ENCODE measurements around the gene C16orf78.
"Not testable (repeated sequence)": the region's sequence is repeated elsewhere in the genome, so short reads cannot be mapped to it uniquely, and the experiment has no call there.

The C16orf78 gene

DNA sequence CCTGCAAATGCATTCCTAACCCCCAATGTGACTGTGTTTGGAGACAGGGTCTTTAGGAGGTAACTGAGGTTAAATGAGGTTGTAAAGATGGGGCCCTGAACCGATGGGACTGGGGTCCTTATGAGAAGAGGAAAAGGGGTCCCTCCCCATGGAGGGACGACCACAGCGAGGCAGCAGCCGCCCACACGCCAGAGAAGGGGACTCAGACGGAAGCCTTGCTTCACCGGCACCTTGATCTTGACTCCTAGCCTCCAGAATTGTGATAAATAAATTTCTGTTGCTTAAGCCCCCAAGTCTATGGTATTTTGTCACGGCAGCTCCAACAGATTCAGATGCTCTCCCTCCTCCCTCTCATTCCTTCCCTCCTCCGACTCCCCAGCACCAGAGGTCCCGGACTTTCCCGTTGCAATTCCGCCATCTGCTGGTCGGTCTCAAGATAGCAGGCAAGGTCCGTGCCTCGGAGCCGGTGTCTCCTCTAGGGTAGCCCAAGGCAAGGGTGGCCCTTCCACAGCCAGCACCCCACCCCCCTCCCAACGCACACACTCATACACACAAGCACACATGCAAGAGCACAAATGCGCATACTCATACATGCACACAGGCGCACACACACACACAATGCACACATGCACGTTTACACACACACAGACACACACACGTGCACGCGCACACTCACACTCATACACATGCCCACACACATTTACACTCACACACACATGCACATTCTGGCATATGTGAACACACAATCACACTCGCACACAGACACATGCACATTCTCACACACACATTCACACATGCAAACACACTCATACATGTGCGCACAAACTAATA, 23.1 kb upstream of the C16orf78 start:
- peak; percentile 45 for DNase-seq

- DNase-seq: no peak
These were observed 22.5 kb upstream of the C16orf78 start for GRCh38 chr16:49351096-49351487.

- DNase-seq: peak; percentile 21
These were observed 20.7 kb upstream of the C16orf78 start for GRCh38 chr16:49352892-49353291.

- no peak for DNase-seq
These were observed 19.9 kb upstream of the C16orf78 start for GRCh38 chr16:49353680-49354079.

DNA sequence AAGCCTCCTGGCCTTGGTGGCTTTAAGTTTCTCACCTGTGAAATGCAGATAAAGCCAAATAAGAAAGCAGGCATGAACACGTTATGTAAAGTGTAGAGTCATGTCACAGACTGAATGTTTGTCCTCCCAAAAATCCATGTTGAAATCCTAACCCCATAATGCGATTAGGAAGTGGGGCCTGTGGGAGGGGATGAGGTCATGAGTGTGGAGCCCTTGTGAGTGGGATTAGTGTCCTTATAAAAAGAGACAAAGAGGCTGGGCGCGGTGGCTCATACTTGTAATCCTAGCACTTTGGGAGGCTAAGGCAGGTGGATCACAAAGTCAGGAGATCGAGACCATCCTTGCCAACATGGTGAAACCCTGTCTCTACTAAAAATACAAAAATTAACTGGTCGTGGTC, 19.5 kb upstream of the C16orf78 start:
- no peak for DNase-seq

GRCh38 chr16:49354991-49355390, 18.6 kb upstream of the C16orf78 start:
- no peak for DNase-seq

- DNase-seq: no peak
These were observed 17.5 kb upstream of the C16orf78 start for GRCh38 chr16:49355933-49356665.

- DNase-seq: no peak
These were observed 16.7 kb upstream of the C16orf78 start for GRCh38 chr16:49356728-49357488.

DNA sequence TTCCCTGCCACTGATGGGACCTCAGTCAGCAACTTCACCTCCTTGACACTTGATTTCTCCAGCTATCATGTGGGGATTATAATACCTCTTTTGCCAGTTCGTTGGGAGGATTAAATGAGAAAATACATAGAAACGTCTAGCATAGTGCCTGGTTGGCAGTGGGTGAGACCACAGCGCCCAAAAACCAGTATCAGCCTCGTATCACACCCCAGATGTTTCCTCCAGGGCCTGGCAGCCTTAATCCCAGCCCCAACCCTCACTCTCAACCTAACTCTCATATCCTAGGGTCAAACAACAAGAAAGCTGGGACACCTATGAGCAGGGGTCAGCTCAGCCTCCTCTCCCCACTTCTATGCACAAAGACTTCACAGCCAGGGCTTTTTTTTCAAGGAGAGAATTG, 14.0 kb upstream of the C16orf78 start:
- no peak for DNase-seq

DNA sequence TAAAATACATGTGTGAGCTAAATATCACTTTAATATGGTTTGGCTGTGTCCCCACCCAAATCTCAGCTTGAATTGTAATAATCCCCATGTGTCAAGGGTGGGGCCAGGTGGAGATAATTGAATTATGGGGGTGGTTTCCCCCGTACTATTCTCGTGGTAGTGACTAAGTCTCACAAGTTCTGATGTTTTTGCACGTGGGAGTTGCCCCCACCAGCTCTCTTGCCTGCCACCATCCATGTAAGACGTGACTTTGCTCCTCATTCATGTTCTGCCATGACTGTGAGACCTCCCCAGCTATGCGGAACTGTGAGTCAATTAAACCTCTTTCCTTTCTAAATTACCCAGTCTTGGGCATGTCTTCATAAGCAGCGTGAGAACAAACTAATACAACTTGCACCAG, 11.9 kb upstream of the C16orf78 start:
- not testable (repeated sequence) for DNase-seq

GRCh38 chr16:49362230-49362629, 11.4 kb upstream of the C16orf78 start:
- DNase-seq: no peak

- DNase-seq: no peak
These were observed 7.7 kb upstream of the C16orf78 start for GRCh38 chr16:49365711-49366509.

DNA sequence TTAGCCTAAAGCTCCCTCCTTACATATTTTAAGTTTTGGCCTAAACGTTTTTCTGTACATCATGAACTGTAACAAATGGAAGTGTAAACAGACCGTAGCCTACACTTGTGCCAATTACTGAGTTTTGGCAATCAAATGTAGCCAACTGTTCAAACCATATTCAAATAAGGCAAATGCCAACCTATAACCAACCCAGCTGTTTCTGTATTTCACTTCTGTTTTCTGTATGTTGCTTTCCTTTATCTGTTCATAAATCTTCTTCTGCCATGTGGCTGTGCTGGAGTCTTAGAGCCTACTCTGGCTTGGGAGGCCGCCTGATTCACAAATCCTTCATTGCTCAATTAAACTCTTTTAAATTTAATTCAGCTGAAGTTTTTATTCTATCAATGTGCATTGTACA, 6.9 kb upstream of the C16orf78 start:
- DNase-seq: no peak

GRCh38 chr16:49369651-49370611, 3.7 kb upstream of the C16orf78 start:
- no peak for DNase-seq

- DNase-seq: no peak
These were observed 2.6 kb downstream of the C16orf78 start for GRCh38 chr16:49376206-49376605.

DNA sequence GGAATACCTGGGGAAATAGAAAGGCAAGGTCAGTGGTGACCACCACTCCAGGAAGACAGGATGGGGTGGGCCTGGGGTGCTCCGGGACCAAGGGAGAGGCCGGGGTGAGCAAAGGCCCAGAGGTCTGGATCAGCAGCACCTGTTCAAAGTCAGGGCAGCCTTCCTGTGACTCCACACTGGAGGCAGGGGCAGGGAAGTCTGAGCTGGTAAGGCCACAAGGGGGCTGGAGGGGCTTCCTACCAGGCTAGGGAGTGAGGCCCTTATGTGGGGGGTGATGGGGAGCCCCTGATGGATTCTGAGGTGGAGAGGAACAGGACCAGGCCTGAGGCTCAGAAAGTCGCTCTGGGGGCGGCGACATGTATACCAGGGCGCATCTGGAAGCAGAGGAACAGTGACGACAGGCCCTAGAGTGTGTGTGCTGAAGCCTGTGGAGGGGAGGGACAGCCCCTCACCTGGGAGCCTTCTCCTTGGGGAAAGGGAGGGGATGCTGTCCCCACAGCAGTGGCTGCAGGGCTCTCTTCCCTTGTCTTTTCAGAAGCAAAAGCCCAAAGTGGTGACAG, 3.7 kb downstream of the C16orf78 start:
- no peak for DNase-seq

DNA sequence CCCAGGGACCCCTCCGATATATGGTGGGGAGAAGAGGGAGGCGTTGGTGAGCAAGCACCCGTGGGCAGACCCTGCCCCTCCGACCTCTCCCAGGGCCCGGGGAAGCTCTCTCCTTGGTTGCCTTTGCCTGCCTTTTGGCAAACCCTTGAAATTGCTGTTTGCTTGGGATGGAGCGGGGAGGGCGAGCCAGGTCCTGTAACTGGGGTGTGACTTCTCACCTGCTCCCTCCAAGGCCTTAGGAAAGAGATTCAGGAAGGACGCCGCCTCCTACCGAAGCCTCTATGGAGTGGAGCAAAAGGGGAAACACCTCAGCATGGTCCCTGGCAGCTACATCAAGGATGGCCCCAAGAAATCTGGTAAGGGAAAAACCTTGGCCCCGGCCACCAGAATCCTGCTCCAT, 4.6 kb downstream of the C16orf78 start:
- DNase-seq: no peak

DNA sequence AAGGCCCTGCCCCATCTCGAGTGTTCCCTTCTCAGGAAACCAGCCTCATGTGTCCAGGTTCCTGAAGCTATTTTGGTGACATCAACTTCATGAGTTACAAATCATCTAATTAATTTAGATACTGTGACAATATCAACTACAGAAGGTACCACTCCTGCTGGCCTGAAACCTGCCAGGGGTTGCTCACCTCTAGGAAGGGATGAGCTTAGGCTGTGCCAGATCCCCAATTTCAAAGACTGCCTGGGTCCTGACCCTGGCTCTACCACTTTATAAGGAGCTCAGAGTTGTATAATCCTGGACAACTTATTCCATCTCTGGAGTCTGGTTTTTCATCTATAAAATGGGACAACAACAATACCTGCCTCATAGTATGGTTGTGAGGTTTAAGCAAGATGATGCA, 5.2 kb downstream of the C16orf78 start:
- no peak for DNase-seq

DNA sequence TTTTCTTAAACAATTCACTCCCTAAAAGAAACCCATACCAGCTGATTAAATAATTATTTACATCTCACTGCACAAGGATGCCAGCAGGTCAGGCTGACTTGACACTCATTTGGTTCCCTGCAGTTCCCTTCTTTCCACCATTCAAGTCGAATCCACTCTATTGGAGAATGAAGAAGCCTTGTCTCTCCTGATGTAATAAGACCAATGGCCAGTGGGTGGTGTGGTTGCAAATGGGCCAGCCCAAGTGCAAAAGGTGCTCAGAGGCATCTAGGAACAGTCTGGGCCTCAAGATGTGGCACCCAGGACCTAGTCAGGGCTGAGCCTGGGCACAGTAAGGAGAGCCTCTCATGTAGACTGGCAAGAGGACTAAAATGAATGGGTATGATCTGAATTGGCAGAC, 9.3 kb downstream of the C16orf78 start:
- no peak for DNase-seq

DNA sequence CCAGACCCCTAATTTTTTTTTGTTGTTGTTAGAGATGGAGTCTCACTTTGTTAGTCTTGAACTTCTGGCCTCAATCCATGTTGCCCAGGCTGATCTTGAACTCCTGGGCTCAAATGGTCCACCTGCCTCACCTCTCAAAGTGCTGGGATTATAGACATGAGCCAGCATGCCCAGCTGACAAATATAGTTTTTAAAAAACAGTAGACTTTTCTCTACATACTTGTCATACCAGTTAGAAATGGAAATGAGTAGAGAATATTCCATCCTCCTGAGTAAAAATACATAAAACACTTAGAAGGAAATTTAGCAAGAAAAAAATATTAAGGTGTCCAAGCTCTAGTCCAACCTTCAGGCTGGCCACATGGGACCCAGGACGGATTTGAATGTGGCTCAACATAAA, 21.4 kb downstream of the C16orf78 start:
- no peak for DNase-seq

DNA sequence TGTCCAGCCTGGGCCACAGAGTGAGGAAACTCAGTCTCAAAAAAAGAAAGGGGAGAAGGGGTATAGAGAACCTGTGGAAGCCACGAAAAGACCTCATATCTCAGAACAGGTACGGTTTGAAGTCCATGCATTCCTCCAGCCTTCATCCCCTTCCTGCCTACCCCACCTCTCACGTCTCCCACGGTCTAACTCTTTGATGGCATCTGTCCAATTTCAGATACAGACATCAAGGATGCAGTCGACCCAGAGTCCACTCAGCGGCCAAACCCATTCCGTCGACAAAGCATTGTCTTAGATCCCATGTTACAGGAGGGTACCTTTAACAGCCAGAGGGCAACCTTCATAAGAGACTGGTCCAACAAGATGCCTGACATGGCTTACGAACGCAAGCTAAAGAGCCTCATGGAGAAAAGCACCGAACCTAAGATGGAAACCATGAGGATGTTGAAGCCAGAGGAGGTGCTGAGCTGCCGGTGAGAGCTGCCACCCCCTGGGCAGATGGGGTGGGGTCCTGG, 22.7 kb downstream of the C16orf78 start:
- DNase-seq: no peak

Measured in EL (cell line).